ENCODE measurements around the gene PDGFC. TPM values are rescaled to one million over a fixed set of nuclear protein-coding genes. Genes with fewer than 3 reads are reported as not detected.

The PDGFC gene
- total RNA-seq, 1 experiment from 2014 or later, result 4.5 TPM

DNA sequence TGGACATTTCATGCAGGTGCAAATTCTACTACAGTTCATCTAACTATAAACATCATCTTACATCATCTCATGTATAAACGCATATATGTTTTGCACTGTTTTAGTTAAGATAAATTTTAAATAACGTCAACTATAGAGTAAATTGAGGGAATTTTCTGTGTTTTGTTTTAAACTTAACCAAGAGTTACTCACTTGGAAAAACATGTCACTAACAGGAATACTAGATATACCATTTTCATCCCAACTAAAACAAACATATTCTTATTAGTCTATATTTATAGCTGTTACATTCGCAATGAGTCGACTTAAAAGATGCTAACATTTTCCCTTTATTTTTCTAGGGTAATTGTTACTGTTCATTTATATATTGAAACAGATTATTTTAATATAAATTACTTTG, 159.6 kb downstream of the PDGFC start:
- no peaks in the 10 kb centered on the region for H3K9me3 Mint-ChIP-seq
- Histone ChIP-seq H3K23me2 (ENCODE audit: insufficient read length, low read depth, low read length, poor library complexity, severe bottlenecking) (no peaks in the 10 kb centered on the region), H3K27ac (ENCODE audit: insufficient read length, low read depth, low read length) (no peak overlapping the region), H3K4ac (ENCODE audit: low read depth, low read length) (no peak overlapping the region), H3K18ac (ENCODE audit: insufficient read length, low read depth, low read length) (no peak overlapping the region), H2BK120ac (ENCODE audit: low read depth, low read length, poor library complexity, severe bottlenecking) (no peak overlapping the region), H4K91ac (ENCODE audit: insufficient read length, low read depth, low read length) (no peak overlapping the region), H3K9ac (ENCODE audit: extremely low read depth, insufficient read length, low read length) (no peak overlapping the region), H4K8ac (replicated peaks; ENCODE audit: insufficient read length, low read depth, low read length) (no peak overlapping the region), H3T11ph (ENCODE audit: low read length) (no peak overlapping the region), H3K4me2 (ENCODE audit: insufficient read depth, insufficient read length, low read length) (no peak overlapping the region), H4K20me1 (ENCODE audit: control insufficient read depth, insufficient read depth, insufficient read length) (no peaks in the 10 kb centered on the region), H3K56ac (ENCODE audit: insufficient read length, low read depth, low read length) (no peak overlapping the region), H2BK5ac (ENCODE audit: insufficient read length, low read length) (no peak overlapping the region), H3K79me1 (ENCODE audit: insufficient read depth, low read depth, low read length, poor library complexity, severe bottlenecking) (no peaks in the 10 kb centered on the region), H2BK20ac (ENCODE audit: low read depth, low read length, poor library complexity, severe bottlenecking) (no peak overlapping the region), H2BK15ac (ENCODE audit: low read depth, low read length) (no peak overlapping the region), H2AFZ (ENCODE audit: low read length) (no peak overlapping the region), H4K5ac (ENCODE audit: insufficient read length, low read depth, low read length) (no peak overlapping the region), H2BK12ac (ENCODE audit: insufficient read length, low read depth, low read length) (no peak overlapping the region), H3K79me2 (ENCODE audit: insufficient read depth, low read length) (no peaks in the 10 kb centered on the region), H3K4me1 (ENCODE audit: insufficient read depth, low read length) (no peaks in the 10 kb centered on the region), H3K9me3 (ENCODE audit: control insufficient read depth, low read depth, low read length) (no peaks in the 10 kb centered on the region), H3K23ac (ENCODE audit: insufficient read length, low read depth, low read length) (no peak overlapping the region), H3K14ac (ENCODE audit: insufficient read depth, low read length) (no peak overlapping the region), H3K27me3 (ENCODE audit: insufficient read depth, low read length) (no peaks in the 10 kb centered on the region), H2AK5ac (ENCODE audit: insufficient read length, low read length) (no peak overlapping the region)
- H3K4me1 Mint-ChIP-seq, result no peaks in the 10 kb centered on the region
- H3K27ac Mint-ChIP-seq, result no peak overlapping the region
- H3K27me3 Mint-ChIP-seq (ENCODE audit: low read depth), result no peaks in the 10 kb centered on the region
- TF ChIP-seq, protein P1, sequence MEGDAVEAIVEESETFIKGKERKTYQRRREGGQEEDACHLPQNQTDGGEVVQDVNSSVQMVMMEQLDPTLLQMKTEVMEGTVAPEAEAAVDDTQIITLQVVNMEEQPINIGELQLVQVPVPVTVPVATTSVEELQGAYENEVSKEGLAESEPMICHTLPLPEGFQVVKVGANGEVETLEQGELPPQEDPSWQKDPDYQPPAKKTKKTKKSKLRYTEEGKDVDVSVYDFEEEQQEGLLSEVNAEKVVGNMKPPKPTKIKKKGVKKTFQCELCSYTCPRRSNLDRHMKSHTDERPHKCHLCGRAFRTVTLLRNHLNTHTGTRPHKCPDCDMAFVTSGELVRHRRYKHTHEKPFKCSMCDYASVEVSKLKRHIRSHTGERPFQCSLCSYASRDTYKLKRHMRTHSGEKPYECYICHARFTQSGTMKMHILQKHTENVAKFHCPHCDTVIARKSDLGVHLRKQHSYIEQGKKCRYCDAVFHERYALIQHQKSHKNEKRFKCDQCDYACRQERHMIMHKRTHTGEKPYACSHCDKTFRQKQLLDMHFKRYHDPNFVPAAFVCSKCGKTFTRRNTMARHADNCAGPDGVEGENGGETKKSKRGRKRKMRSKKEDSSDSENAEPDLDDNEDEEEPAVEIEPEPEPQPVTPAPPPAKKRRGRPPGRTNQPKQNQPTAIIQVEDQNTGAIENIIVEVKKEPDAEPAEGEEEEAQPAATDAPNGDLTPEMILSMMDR (conservative IDR thresholded peaks at IDR 0.05), result no peak
- no peak overlapping the region for H3K4me3 Mint-ChIP-seq
- WGBS (ENCODE audit: extremely low coverage, insufficient read length, low lambda C conversion rate), result no CpG with 5 or more reads among the region's 4 CpGs
- DNase-seq, result no peak
- H3K36me3 Mint-ChIP-seq (ENCODE audit: insufficient read depth in 1 of 3, low read depth in 3 of 3), result no peaks in the 10 kb centered on the region
